Right cardiac atrium (tissue), 5 donors: ENCODE results near the gene GRM5. TPM values are rescaled to one million over a fixed set of nuclear protein-coding genes. Genes with fewer than 3 reads are reported as not detected.
A peak's percentile ranks its signal among the peaks of the same experiment; 100 is the strongest.

Experiments
- ATAC-seq, 2 donors: fragments of 200-7000 bp; cut with Tn5 transposase; one replicate each; pipeline versions ENCODE4 v1.8.0 to v1.9.1; 2020; ENCODE audit warnings: moderate library complexity in 2 of 2, mild to moderate bottlenecking in 1 of 2
- DNase-seq, 3 donors: peaks; one replicate each; pipeline ENCODE4 v3.0.0-alpha.2; 2020
- H3K27ac ChIP-seq: one replicate; pipeline ENCODE4 v1.5.1; 2013; ENCODE audit warnings: mild to moderate bottlenecking, low read length, control low read depth, moderate library complexity
- H3K27me3 ChIP-seq: one replicate; pipeline ENCODE4 v1.6.1; 2013; ENCODE audit not compliant: control insufficient read depth, insufficient read depth
- H3K4me1 ChIP-seq: one replicate; pipeline ENCODE4 v1.6.1; 2013; ENCODE audit warnings: low read length; ENCODE audit not compliant: control insufficient read depth, insufficient read depth
- H3K4me3 ChIP-seq: one replicate; pipeline ENCODE4 v1.5.1; 2013; ENCODE audit warnings: low read length, control low read depth
- H3K9me3 ChIP-seq: one replicate; pipeline ENCODE4 v1.6.1; 2013; ENCODE audit warnings: low read length; ENCODE audit not compliant: control insufficient read depth
- WGBS: extraction: QIAGEN DNeasy Blood & Tissue Kit; methylation state at CpG from one replicate; pipeline ENCODE4 v1.1.7; 2013; 5-methylcytosine and 5-hydroxymethylcytosine counted together
- intact Hi-C, 4 donors: fragments of 100-400 bp; cut with DNase I; formaldehyde crosslinking; loops; one replicate each; pipeline versions ENCODE4 v1.11.0 to v1.14.0; 2022 to 2023
- polyA plus RNA-seq: library from polyadenylated mRNA; stranded (reverse); fragments of 200-250 nt; gene quantifications from one replicate; pipeline ENCODE4 v1.2.3, GENCODE V29; 2013
- total RNA-seq, 4 donors: library from RNA; stranded (reverse); fragmentation: NEBNext Ultra II Directional; extraction: Animal tissue kit (Norgen Biotek cat#: 25700); gene quantifications; one replicate each; pipeline ENCODE4 v1.2.1, GENCODE V29; 2021
- donor health status: healthy with polysubstance abuse.
- donor health status: DM: no; HTN: yes; CAD: no.
- donor health status: DM: no; HTN: no; CAD: no.
- donor health status: DM: no; HTN: yes; CAD: no; lungs with severe emphysema.
- donor health status: DM: yes; HTN: yes; CAD: no.

Gene GRM5
- total and polyA plus RNA-seq, 5 donors: 0.02 to 0.45 TPM; not detected in 3

GRCh38 chr11:88521399-88521798, 544.4 kb downstream of the GRM5 start:
- H3K27ac ChIP-seq: no peak overlapping the region

GRCh38 chr11:88520391-88520790, 545.4 kb downstream of the GRM5 start:
- no peak for DNase-seq
- Histone ChIP-seq H3K27ac (no peak overlapping the region), H3K4me3 (no peak overlapping the region), H3K9me3 (no peaks in the 10 kb centered on the region), H3K27me3 (no peaks in the 10 kb centered on the region), H3K4me1 (no peaks in the 10 kb centered on the region)
- intact Hi-C loops: no loop called here
- no peak for ATAC-seq

More at GRCh38 chr11:88521399-88521798, 544.4 kb downstream of the GRM5 start:
- no peak for ATAC-seq
- Histone ChIP-seq H3K4me3 (no peak overlapping the region), H3K4me1 (no peaks in the 10 kb centered on the region), H3K9me3 (no peaks in the 10 kb centered on the region), H3K27me3 (no peaks in the 10 kb centered on the region)
- intact Hi-C loops: no loop called here
- DNase-seq: no peak

GRCh38 chr11:88515002-88515401, 550.8 kb downstream of the GRM5 start:
- Histone ChIP-seq H3K27me3 (peaks cover 3% of the 10 kb centered on the region), H3K4me3 (no peak overlapping the region), H3K4me1 (no peaks in the 10 kb centered on the region), H3K27ac (no peak overlapping the region), H3K9me3 (no peaks in the 10 kb centered on the region)
- DNase-seq (no peak), ATAC-seq (no peak)
- intact Hi-C loops: no loop called here
- 86% methylated on average over 4 of the region's 4 CpGs for WGBS

GRCh38 chr11:88511006-88511405, 554.8 kb downstream of the GRM5 start:
- intact Hi-C loops: no loop called here
- WGBS: 63% methylated on average over 1 of the region's 1 CpG
- H3K9me3 ChIP-seq: no peaks in the 10 kb centered on the region

GRCh38 chr11:88508759-88509581, 556.8 kb downstream of the GRM5 start:
- no peaks in the 10 kb centered on the region for H3K9me3 ChIP-seq
- ATAC-seq: peak; percentile 63 to 81
- intact Hi-C loops: no loop called here
- peak overlapping the region; percentile 3 for H3K4me3 ChIP-seq
- DNase-seq: peak; percentile 39 to 64 (median 64)
- WGBS: 6% methylated on average over 84 of the region's 84 CpGs
- H3K4me1 ChIP-seq: no peaks in the 10 kb centered on the region
- no peak overlapping the region for H3K27ac ChIP-seq
- H3K27me3 ChIP-seq: peaks cover 3% of the 10 kb centered on the region

More at GRCh38 chr11:88511006-88511405, 554.8 kb downstream of the GRM5 start:
- H3K4me3 ChIP-seq: no peak overlapping the region
- H3K4me1 ChIP-seq: no peaks in the 10 kb centered on the region
- DNase-seq (no peak), ATAC-seq (no peak)
- H3K27ac ChIP-seq: no peak overlapping the region
- H3K27me3 ChIP-seq: peaks cover 3% of the 10 kb centered on the region

- H3K4me3 ChIP-seq: peak overlapping the region; percentile 3
- intact Hi-C loops: no loop called here
- no peak overlapping the region for H3K27ac ChIP-seq
- no peaks in the 10 kb centered on the region for H3K9me3 ChIP-seq
- H3K4me1 ChIP-seq: no peaks in the 10 kb centered on the region
- H3K27me3 ChIP-seq: peaks cover 3% of the 10 kb centered on the region
- DNase-seq (peak in 2 of 3 donors; percentile 36 to 45), ATAC-seq (peak in 1 of 2 donors; percentile 21)
- 8% methylated on average over 23 of the region's 23 CpGs for WGBS
These were observed 557.4 kb downstream of the GRM5 start for GRCh38 chr11:88508418-88508758.

GRCh38 chr11:88507771-88508417, 557.9 kb downstream of the GRM5 start:
- Histone ChIP-seq H3K27ac (no peak overlapping the region), H3K27me3 (peaks cover 3% of the 10 kb centered on the region), H3K4me1 (no peaks in the 10 kb centered on the region), H3K4me3 (no peak overlapping the region), H3K9me3 (no peaks in the 10 kb centered on the region)
- ATAC-seq (no peak), DNase-seq (no peak)
- WGBS: 50% methylated on average over 11 of the region's 11 CpGs
- intact Hi-C loops: no loop called here

GRCh38 chr11:88501541-88501940, 564.2 kb downstream of the GRM5 start:
- intact Hi-C loops: no loop called here
- no peaks in the 10 kb centered on the region for H3K9me3 ChIP-seq
- WGBS: 38% methylated on average over 2 of the region's 2 CpGs
- DNase-seq: no peak
- ATAC-seq: no peak
- H3K27ac ChIP-seq: no peak overlapping the region
- no peak overlapping the region for H3K4me3 ChIP-seq
- no peaks in the 10 kb centered on the region for H3K27me3 ChIP-seq
- no peaks in the 10 kb centered on the region for H3K4me1 ChIP-seq

- Histone ChIP-seq H3K4me3 (no peak overlapping the region), H3K9me3 (no peaks in the 10 kb centered on the region), H3K27me3 (no peaks in the 10 kb centered on the region), H3K4me1 (no peaks in the 10 kb centered on the region), H3K27ac (no peak overlapping the region)
- ATAC-seq (no peak), DNase-seq (no peak)
- intact Hi-C loops: no loop called here
- 84% methylated on average over 2 of the region's 2 CpGs for WGBS
These were observed 569.9 kb downstream of the GRM5 start for GRCh38 chr11:88495836-88496235.

GRCh38 chr11:88494848-88495247, 570.9 kb downstream of the GRM5 start:
- intact Hi-C loops: no loop called here
- H3K4me3 ChIP-seq: no peak overlapping the region
- H3K27me3 ChIP-seq: no peaks in the 10 kb centered on the region
- no peaks in the 10 kb centered on the region for H3K4me1 ChIP-seq
- H3K27ac ChIP-seq: no peak overlapping the region
- no peak for ATAC-seq
- no peaks in the 10 kb centered on the region for H3K9me3 ChIP-seq
- WGBS: 92% methylated on average over 2 of the region's 2 CpGs
- DNase-seq: no peak

- H3K4me1 ChIP-seq: no peaks in the 10 kb centered on the region
- DNase-seq (no peak), ATAC-seq (no peak)
- intact Hi-C loops: no loop called here
- H3K27me3 ChIP-seq: no peaks in the 10 kb centered on the region
- H3K9me3 ChIP-seq: no peaks in the 10 kb centered on the region
- no peak overlapping the region for H3K27ac ChIP-seq
- H3K4me3 ChIP-seq: no peak overlapping the region
These were observed 574.1 kb downstream of the GRM5 start for GRCh38 chr11:88491674-88492073.
